Ovary (tissue), 9 donors: Measurements from ENCODE around the gene NCCRP1. TPM values are rescaled to one million over a fixed set of nuclear protein-coding genes. Genes with fewer than 3 reads are reported as not detected.
A peak's percentile ranks its signal among the peaks of the same experiment; 100 is the strongest.

ENCODE experiments used
- DNase-seq, 5 donors: peaks; one replicate each; pipeline ENCODE4 v3.0.0-alpha.2; 2019 to 2020
- H3K27ac ChIP-seq, 2 donors: fragments of 200-600 bp; one replicate each; pipeline versions ENCODE4 v1.5.1 to v1.8.0; 2019 to 2022
- H3K27me3 ChIP-seq: fragments of 200-600 bp; one replicate; pipeline ENCODE4 v1.8.0; 2022
- H3K36me3 ChIP-seq: fragments of 200-600 bp; sonication (generic); one replicate; pipeline ENCODE4 v1.5.1; 2019
- H3K4me1 ChIP-seq: one replicate; pipeline ENCODE4 v1.8.1; 2013; ENCODE audit warnings: mild to moderate bottlenecking, moderate library complexity; ENCODE audit not compliant: insufficient read depth
- H3K4me3 ChIP-seq: fragments of 200-600 bp; sonication (generic); one replicate; pipeline ENCODE4 v1.5.1; 2017
- H3K9me3 ChIP-seq, 2 donors: fragments of 200-600 bp in 1 of 2; sonication (generic) in 1 of 2; one replicate each; pipeline versions ENCODE4 v1.5.1 to v1.8.1; 2013 to 2019; ENCODE audit warnings: mild to moderate bottlenecking in 1 of 2, moderate library complexity in 1 of 2
- CTCF ChIP-seq, 3 donors: fragments of 450-650 bp in 2 of 3; fragments of 200-600 bp in 1 of 3; IDR thresholded peaks; one replicate each; pipeline versions ENCODE4 v1.5.1 to v1.8.0; 2016 to 2022; ENCODE audit warnings: antibody characterized with exemption in 3 of 3, mild to moderate bottlenecking in 1 of 3
- EP300 ChIP-seq: sonication (generic); formaldehyde crosslinking; IDR thresholded peaks from one replicate; pipeline ENCODE4 v1.6.1; 2017; ENCODE audit warnings: antibody characterized with exemption
- POLR2A ChIP-seq: fragments of 450-650 bp; IDR thresholded peaks from one replicate; pipeline ENCODE4 v1.6.1; 2017; ENCODE audit warnings: antibody characterized with exemption, mild to moderate bottlenecking, moderate library complexity
- WGBS, 3 donors: extraction: QIAGEN DNeasy Blood & Tissue Kit in 1 of 3; methylation state at CpG; one replicate each; pipeline versions ENCODE4 v1.1.5 to v1.1.7; 2013 to 2017; 5-methylcytosine and 5-hydroxymethylcytosine counted together
- intact Hi-C, 4 donors: fragments of 100-400 bp; cut with DNase I; formaldehyde crosslinking; loops; one replicate each; pipeline versions ENCODE4 v1.11.0 to v1.15.1; 2022 to 2023
- polyA plus RNA-seq, 2 donors: library from polyadenylated mRNA; stranded (reverse); fragments of 200-250 nt in 1 of 2; fragments of 350-450 nt in 1 of 2; fragmentation: Illumina TruSeq in 1 of 2; extraction: RNeasy Lipid Tissue Mini Kit (QIAGEN cat#74804) in 1 of 2; gene quantifications; one replicate each; pipeline ENCODE4 v1.2.3, GENCODE V29; 2013 to 2014
- total RNA-seq, 7 donors: library from RNA; depleted of rRNA in 2 of 7; stranded (reverse); fragments of >200 nt in 2 of 7; fragmentation: NEBNext Ultra II Directional in 3 of 7; extraction: Animal tissue kit (Norgen Biotek cat#: 25700) in 3 of 7; gene quantifications; one replicate each; pipeline versions ENCODE4 v1.1.0 to v1.2.4, GENCODE V29; 2016 to 2023
- donor health status: DM: no; HTN: no; CAD: no; lungs with moderate emphysema.
- donor health status: DM: no; HTN: no; CAD: no.
- donor health status: Bipolar disorder and iron deficiency.
- donor health status: DM: yes; HTN: yes; CAD: no.
- donor health status: DM: no; HTN: no; CAD: no.
- donor health status: DM: yes; HTN: yes; CAD: no.

Gene NCCRP1
- total and polyA plus RNA-seq, 9 donors: 0.05 to 4.4 (median 0.20) TPM; not detected in 4

GRCh38 chr19:39172700-39173501 lies 23.9 kb upstream of the NCCRP1 start:
- no peaks in the 10 kb centered on the region for H3K4me1 ChIP-seq
- H3K27ac ChIP-seq: no peak overlapping the region
- intact Hi-C loops: no loop called here
- DNase-seq: peak in 2 of 5 donors; percentile 29 to 31
- no peak overlapping the region for H3K4me3 ChIP-seq
- TF ChIP-seq EP300: no peak
- TF ChIP-seq CTCF (IDR thresholded peaks at IDR 0.05): no peak
- no peak for TF ChIP-seq POLR2A
- H3K9me3 ChIP-seq: no peaks in the 10 kb centered on the region
- WGBS, 3 donors: 88 to 93% (median 92%) methylated on average over 38 to 45 of the region's 45 CpGs
- no peaks in the 10 kb centered on the region for H3K27me3 ChIP-seq
- H3K36me3 ChIP-seq: no peaks in the 10 kb centered on the region

GRCh38 chr19:39173502-39173991 lies 23.2 kb upstream of the NCCRP1 start:
- WGBS, 3 donors: 91% methylated on average over 25 of the region's 25 CpGs
- H3K4me3 ChIP-seq: no peak overlapping the region
- DNase-seq: no peak
- H3K36me3 ChIP-seq: no peaks in the 10 kb centered on the region
- H3K9me3 ChIP-seq: no peaks in the 10 kb centered on the region
- intact Hi-C loops: no loop called here
- H3K4me1 ChIP-seq: no peaks in the 10 kb centered on the region
- no peak overlapping the region for H3K27ac ChIP-seq
- TF ChIP-seq EP300: no peak
- no peak for TF ChIP-seq POLR2A
- no peak for TF ChIP-seq CTCF (IDR thresholded peaks at IDR 0.05)
- no peaks in the 10 kb centered on the region for H3K27me3 ChIP-seq

- Histone ChIP-seq H3K4me1 (no peaks in the 10 kb centered on the region), H3K4me3 (no peak overlapping the region), H3K27ac (no peak overlapping the region), H3K27me3 (no peaks in the 10 kb centered on the region), H3K9me3 (no peaks in the 10 kb centered on the region), H3K36me3 (no peaks in the 10 kb centered on the region)
- intact Hi-C loops: no loop called here
- DNase-seq: peak in 2 of 5 donors; percentile 19 to 30
- TF ChIP-seq CTCF (IDR thresholded peaks at IDR 0.05): no peak
- no peak for TF ChIP-seq POLR2A
- WGBS, 3 donors: 77 to 88% (median 79%) methylated on average over 16 of the region's 16 CpGs
Measured at GRCh38 chr19:39174142-39174541, 22.6 kb upstream of the NCCRP1 start.

GRCh38 chr19:39174558-39175544 lies 21.9 kb upstream of the NCCRP1 start:
- no peaks in the 10 kb centered on the region for H3K36me3 ChIP-seq
- H3K27me3 ChIP-seq: no peaks in the 10 kb centered on the region
- no peaks in the 10 kb centered on the region for H3K4me1 ChIP-seq
- H3K4me3 ChIP-seq: no peak overlapping the region
- 82 to 86% (median 84%) methylated on average over 39 to 43 of the region's 43 CpGs for WGBS, 3 donors
- DNase-seq: peak in 1 of 5 donors; percentile 36
- no peak overlapping the region for H3K27ac ChIP-seq
- intact Hi-C loops: no loop called here
- no peaks in the 10 kb centered on the region for H3K9me3 ChIP-seq
- TF ChIP-seq CTCF (IDR thresholded peaks at IDR 0.05) (no peak), POLR2A (no peak), EP300 (no peak)
